ENCODE results near the gene IKZF4.

GRCh38 chr12:56038022-56038655 is 17.3 kb downstream of the IKZF4 start:
- TF ChIP-seq, protein P1, sequence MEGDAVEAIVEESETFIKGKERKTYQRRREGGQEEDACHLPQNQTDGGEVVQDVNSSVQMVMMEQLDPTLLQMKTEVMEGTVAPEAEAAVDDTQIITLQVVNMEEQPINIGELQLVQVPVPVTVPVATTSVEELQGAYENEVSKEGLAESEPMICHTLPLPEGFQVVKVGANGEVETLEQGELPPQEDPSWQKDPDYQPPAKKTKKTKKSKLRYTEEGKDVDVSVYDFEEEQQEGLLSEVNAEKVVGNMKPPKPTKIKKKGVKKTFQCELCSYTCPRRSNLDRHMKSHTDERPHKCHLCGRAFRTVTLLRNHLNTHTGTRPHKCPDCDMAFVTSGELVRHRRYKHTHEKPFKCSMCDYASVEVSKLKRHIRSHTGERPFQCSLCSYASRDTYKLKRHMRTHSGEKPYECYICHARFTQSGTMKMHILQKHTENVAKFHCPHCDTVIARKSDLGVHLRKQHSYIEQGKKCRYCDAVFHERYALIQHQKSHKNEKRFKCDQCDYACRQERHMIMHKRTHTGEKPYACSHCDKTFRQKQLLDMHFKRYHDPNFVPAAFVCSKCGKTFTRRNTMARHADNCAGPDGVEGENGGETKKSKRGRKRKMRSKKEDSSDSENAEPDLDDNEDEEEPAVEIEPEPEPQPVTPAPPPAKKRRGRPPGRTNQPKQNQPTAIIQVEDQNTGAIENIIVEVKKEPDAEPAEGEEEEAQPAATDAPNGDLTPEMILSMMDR (IDR thresholded peaks at IDR 0.05; ENCODE audit: borderline replicate concordance, extremely low read depth, low read length, poor library complexity, severe bottlenecking): no peak
- no peak for TF ChIP-seq EZH2 (IDR thresholded peaks at IDR 0.05; ENCODE audit: borderline replicate concordance, low read depth, low read length, severe bottlenecking)

Data from DND-41 (cell line).